22Rv1 (cell line): ENCODE data around the gene RAD52.

Source experiments
- ZFX ChIP-seq: fragments of 450-650 bp; IDR thresholded peaks from 2 replicates; pipeline ENCODE4 v1.6.1; 2017; ENCODE audit warnings: antibody characterized with exemption, borderline replicate concordance
- TF ChIP-seq, protein P1 (sequence below): fragments of 450-650 bp; IDR thresholded peaks from 2 replicates; pipeline ENCODE4 v1.5.1; 2017; ENCODE audit warnings: mild to moderate bottlenecking

DNA sequence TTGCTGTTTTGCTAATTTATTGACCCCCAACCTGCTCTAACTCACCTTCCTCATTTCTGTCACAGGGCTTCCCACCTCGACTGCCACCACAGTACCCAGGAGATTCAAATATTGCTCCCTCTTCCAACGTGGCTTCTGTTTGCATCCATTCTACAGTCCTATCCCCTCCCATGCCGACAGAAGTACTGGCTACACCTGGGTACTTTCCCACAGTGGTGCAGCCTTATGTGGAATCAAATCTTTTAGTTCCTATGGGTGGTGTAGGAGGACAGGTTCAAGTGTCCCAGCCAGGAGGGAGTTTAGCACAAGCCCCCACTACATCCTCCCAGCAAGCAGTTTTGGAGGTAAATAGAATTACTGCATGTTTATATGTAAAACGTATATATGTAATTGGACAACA lies 68.8 kb downstream of the RAD52 start:
- TF ChIP-seq, protein P1, sequence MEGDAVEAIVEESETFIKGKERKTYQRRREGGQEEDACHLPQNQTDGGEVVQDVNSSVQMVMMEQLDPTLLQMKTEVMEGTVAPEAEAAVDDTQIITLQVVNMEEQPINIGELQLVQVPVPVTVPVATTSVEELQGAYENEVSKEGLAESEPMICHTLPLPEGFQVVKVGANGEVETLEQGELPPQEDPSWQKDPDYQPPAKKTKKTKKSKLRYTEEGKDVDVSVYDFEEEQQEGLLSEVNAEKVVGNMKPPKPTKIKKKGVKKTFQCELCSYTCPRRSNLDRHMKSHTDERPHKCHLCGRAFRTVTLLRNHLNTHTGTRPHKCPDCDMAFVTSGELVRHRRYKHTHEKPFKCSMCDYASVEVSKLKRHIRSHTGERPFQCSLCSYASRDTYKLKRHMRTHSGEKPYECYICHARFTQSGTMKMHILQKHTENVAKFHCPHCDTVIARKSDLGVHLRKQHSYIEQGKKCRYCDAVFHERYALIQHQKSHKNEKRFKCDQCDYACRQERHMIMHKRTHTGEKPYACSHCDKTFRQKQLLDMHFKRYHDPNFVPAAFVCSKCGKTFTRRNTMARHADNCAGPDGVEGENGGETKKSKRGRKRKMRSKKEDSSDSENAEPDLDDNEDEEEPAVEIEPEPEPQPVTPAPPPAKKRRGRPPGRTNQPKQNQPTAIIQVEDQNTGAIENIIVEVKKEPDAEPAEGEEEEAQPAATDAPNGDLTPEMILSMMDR: no peak
- no peak for TF ChIP-seq ZFX
